NCI-H1436 (cell line): ENCODE results near the gene NES.
"Not testable (repeated sequence)": the region's sequence is repeated elsewhere in the genome, so short reads cannot be mapped to it uniquely, and the experiment has no call there.

Experiments
- DNase-seq: peaks from one replicate; lab custom pipeline; 2025; lab: John Stamatoyannopoulos, UW

NES gene

GRCh38 chr1:156644146-156644545, 33.1 kb downstream of the NES start:
- DNase-seq: no peak

GRCh38 chr1:156643778-156644092, 33.5 kb downstream of the NES start:
- DNase-seq: no peak

DNA sequence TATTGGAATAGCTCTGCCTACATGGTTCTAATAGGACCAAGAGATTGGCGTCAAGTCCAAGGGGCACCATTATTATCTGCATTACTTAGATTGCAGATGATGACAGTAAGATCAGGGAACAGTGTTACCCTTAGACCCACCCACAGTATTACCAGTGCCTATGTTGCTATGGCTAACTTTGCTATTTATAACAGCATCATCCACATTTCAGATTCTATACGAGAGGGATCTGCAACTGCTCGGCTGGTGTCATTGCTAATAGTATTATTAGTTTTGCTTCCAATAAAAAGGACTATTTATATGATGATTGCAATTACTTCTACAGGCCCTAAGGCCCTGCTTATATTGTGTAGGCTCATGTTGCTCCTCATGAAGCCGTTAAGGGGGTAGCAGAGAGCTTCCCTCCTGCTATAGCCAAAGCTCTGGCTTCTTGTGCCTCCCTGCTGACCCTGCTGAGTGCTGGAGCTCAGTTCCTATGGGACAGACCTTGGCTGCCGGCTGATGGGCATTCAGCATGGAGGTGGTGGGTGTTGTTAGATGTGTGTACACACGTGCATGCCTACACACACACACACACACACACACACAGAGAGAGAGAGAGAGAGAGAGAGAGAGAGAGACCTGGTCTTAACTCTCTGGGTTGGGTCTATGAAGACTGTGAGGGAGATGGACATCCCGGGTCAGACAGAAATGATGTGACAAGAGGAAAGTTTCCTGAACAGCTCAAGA, 34.0 kb downstream of the NES start:
- no peak for DNase-seq

- DNase-seq: no peak
These were observed 34.8 kb downstream of the NES start for GRCh38 chr1:156642265-156643048.

DNA sequence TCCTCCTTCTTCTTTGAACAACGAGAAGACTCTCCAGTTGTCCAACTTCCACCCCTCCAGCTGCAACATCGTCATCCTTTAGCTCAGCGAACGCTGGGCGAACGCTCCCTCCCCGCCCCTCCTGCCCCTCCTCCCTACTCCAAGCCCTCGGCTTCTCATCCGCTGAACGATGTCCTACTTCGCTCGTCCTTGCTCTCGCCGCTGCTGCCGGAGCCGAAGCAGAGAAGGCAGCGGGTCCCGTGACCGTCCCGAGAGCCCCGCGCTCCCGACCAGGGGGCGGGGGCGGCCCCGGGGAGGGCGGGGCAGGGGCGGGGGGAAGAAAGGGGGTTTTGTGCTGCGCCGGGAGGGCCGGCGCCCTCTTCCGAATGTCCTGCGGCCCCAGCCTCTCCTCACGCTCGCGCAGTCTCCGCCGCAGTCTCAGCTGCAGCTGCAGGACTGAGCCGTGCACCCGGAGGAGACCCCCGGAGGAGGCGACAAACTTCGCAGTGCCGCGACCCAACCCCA, 35.4 kb downstream of the NES start, which contains the start of gene BCAN:
TSS of gene BCAN (plus strand) at position 357 of the 504 bp plus-strand sequence. CDS start 3,938 bp downstream, outside the sequence.
- no peak for DNase-seq

DNA sequence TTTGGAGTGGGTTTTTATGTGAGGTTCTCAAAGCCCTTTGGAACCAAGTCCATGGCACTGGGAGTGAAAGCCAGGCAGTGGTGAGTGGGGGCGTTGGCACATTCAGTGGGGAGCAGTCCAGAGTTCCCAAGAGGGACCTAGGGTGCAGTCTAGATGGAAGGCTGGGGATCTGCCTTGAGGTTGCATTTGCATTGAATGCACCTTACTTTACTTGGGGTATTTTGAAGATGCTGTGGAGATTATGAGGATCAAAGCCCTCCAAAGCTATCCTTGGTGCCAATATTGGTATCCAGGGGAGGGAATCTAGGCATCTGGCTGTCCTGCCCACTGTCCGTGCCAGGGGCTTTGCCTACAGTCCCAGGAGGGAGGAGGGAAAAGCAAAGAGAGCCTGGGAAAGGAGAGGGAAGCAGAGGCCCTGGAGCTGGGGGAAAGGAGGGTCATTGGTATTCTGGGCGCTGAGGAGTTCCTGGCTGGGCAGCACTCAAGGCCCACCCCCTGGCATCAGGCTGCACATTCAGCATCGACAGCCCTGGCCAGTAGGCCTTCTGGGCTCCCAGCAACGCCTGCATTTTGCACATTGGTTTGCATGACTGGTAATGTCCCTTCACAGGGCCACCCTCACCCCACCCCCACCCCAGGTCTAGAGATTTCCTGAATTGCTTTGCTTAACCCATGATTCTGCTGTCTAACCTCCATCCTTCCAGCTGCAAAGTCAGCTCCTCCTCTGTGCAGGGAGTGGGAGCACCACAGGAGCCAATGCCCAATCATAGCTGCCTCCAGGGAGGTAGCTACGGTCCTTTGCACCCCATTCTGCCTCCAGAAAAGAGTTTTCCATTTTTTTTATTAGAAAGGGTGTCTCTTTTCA, 36.1 kb downstream of the NES start:
- DNase-seq: no peak

DNA sequence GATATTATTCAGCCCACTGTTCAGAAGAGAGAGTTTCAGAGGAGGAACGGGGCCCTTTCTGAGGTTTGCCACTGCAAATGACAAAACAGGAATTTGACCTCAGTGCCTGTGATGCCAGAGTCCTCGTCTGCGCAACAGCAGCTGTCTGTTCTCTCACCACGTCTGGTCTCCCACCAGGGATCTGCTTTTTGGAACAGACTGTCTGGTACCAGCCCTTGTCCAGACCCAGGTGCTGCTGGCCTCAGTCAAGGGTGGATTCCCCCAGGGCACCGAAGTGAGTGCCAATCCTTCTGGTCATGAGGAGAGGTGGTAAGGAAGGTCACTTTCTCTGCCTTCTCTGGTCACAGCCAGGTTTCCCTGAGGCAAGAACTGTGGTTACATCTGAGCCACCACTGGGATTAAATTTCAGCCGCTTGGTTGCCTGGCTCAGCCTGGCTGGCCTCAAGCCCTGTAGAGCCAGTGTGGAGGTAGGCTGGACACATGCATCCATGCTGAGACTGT, 37.6 kb downstream of the NES start:
- no peak for DNase-seq

- no peak for DNase-seq
These were observed 38.8 kb downstream of the NES start for GRCh38 chr1:156638189-156638985.

DNA sequence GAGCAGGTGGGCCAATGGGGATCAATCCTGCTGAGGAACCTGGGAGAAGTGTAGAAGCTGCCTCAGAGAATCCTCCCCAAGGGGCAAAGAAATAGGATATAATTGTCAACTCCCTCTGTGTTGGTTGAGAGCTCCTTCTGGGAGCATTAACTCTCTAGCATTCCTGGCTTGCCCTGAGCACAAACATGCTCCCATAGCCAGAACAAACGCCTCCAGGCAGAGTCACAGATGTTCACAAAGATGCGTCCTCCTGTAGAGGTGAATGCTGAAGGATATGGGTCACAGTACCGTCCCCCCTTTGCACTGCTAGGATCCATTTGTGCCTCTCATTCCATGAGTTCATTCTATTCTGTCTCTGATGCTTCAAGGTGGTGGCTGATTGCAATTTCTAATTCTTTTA, 44.9 kb downstream of the NES start:
- DNase-seq: no peak

DNA sequence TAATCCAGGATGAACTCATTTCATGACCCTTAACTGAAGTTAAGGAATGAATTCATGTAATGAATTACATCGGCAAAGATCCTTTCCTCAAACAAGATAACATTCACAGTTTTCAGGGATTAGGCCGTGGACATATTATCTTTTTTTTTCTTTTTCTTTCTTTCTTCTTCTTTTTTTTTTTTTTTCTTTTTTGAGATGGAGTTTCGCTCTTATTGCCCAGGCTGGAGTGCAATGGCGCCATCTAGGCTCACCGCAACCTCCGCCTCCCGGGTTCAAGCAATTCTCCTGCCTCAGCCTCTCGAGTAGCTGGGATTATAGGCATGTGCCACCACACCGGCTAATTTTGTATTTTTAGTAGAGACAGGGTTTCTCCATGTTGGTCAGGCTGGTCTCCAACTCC, 46.1 kb downstream of the NES start:
- DNase-seq: not testable (repeated sequence)

- DNase-seq: no peak
These were observed 47.3 kb downstream of the NES start for GRCh38 chr1:156629823-156630449.

- DNase-seq: no peak
These were observed 49.8 kb downstream of the NES start for GRCh38 chr1:156627313-156627880.

DNA sequence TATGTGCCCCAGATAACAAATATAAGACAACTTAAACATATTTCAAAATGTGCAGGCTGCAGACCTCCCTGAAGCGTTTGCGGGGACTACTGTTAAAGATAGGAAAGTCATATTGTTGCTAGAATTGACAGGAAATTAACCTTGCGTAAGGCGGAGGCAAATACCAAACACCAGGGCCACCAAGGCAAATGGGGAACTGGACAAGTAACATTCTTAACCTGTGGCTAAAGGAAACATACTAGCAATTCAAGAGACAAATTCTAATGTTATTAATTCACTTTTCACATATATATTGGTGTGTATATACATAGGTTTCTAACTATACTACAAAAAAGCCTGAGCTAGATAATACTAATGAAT, 51.1 kb downstream of the NES start:
- DNase-seq: no peak

DNA sequence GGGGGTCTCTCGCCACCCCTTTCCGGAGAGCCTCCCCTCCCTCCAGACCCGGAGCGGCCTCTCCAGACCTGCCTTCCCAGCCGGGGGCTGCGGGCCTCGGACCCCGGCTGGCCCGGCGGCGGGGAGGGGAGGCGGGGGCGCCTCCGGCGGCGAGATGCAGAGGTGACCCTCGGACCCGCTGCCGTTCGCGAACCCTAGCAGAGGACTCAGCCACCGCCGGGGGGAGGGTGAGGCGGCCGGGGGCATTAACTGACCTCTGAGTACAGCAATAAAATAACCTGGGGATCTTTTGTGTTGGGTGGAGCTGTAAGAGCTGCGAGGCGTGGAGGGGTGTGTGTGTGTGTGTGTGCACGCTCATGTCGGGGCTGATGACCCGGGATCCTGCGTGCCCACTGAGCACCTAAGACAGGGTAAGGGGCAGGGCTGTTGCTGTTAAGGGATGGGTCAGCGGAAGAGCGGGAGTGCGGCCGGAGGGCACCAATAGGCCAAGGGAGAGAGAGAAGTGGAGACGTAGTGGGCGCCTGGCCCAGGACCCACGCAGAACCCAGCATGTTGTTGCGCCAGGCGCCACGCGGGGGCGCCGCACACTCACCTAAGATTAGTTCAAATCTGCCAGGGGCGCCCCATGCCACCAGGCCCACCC, 51.6 kb downstream of the NES start:
- no peak for DNase-seq

- DNase-seq: no peak
These were observed 52.3 kb downstream of the NES start for GRCh38 chr1:156624814-156625435.

DNA sequence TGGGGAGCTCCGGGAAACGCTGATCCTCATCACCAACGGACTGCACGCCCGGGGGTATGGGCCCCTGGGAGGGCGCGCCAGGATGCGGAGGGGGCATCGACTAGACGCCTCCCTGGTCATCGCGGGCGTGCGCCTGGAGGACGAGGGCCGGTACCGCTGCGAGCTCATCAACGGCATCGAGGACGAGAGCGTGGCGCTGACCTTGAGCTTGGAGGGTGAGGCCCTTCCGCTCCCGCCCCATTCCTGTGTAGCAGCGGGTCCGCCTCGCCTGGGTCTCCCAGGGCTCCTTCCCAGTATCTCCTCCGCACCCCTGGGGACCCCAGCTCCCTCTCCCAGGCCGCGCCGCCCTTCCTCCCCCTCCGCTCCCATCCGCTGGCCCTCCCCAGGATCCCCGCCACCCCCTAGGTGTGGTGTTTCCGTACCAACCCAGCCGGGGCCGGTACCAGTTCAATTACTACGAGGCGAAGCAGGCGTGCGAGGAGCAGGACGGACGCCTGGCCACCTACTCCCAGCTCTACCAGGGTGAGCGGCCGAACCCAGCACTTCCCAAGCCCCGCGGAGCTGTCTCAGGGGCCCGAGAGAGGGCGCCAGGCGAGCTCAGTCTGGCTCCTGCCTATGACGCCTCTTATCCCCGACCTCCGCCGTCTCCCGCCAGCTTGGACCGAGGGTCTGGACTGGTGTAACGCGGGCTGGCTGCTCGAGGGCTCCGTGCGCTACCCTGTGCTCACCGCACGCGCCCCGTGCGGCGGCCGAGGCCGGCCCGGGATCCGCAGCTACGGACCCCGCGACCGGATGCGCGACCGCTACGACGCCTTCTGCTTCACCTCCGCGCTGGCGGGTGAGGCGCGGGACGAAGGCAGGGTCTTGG, 53.0 kb downstream of the NES start:
- peak; percentile 13 for DNase-seq

- DNase-seq: no peak
These were observed 54.5 kb downstream of the NES start for GRCh38 chr1:156622581-156623297.

GRCh38 chr1:156619582-156619955, 57.6 kb downstream of the NES start:
- DNase-seq: no peak
